Measurements from ENCODE around the gene CCDC134. TPM values are rescaled to one million over a fixed set of nuclear protein-coding genes. Genes with fewer than 3 reads are reported as not detected.

CCDC134 gene
- total RNA-seq, 2 experiments from 2014 or later: 17.0 to 19.3 TPM

DNA sequence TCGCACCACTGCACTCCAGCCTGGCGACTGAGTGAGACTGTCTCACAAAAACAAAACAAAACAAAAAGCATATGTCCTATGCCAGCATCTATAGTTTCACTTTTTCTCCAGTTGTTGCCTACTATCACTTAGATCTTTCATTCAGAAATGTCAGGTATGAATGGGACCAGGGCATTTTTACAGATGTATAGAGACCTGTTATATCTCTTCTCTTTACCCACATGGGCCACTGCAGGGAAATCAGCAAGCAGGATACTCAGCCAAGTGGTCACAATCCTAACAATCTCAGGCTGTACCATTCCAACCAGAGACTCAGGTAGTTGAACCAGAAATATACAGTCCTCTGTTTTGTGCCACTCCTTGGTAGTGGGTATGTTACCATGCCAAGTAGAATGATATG is 16.4 kb downstream of the CCDC134 start:
- no peak for DNase-seq
- intact Hi-C loops (cut with micrococcal nuclease): no loop called here
- peaks cover 5% of the 10 kb centered on the region for H3K4me1 Mint-ChIP-seq (ENCODE audit: low read depth)
- H3K27ac Mint-ChIP-seq: peak overlapping the region; percentile 5
- peaks cover 13% of the 10 kb centered on the region for H3K36me3 Mint-ChIP-seq (ENCODE audit: low read depth)
- H3K27me3 Mint-ChIP-seq (ENCODE audit: low read depth): no peaks in the 10 kb centered on the region
- H3K9me3 Mint-ChIP-seq: no peaks in the 10 kb centered on the region
- CTCF ChIA-PET: interaction anchor here (1.6 kb wide), 1 partner anchor 70 kb away, joined by 3 read pairs; no protein-coding TSS in a partner anchor
- no peak overlapping the region for H3K4me3 Mint-ChIP-seq

DNA sequence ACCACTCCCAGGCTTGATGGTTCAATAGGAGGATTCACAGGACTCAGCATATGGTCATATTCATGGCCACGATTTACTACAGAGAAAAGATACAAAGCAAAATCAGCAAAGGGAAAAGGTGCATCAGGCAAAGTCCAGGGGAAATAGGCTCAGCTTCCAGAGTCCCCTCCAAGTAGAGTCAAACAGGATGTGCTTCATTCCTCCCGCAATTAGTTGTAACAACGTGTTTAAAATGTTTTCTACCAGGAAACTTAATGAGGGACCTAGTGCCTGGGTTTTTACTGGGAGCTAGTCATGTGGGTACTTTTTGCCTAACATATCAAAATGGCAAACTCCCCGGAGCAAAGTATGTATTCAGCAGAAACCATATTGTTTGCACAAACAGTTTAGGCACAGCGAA is 17.5 kb downstream of the CCDC134 start:
- Mint-ChIP-seq H3K9me3 (no peaks in the 10 kb centered on the region), H3K4me3 (no peak overlapping the region), H3K36me3 (ENCODE audit: low read depth) (peaks cover 15% of the 10 kb centered on the region), H3K4me1 (ENCODE audit: low read depth) (peaks cover 16% of the 10 kb centered on the region), H3K27ac (no peak overlapping the region), H3K27me3 (ENCODE audit: low read depth) (no peaks in the 10 kb centered on the region)
- CTCF ChIA-PET: interaction anchor here (0.6 kb wide), 1 partner anchor 47 kb away, joined by 3 read pairs; no protein-coding TSS in a partner anchor
- DNase-seq: no peak
- intact Hi-C loops (cut with micrococcal nuclease): no loop called here

DNA sequence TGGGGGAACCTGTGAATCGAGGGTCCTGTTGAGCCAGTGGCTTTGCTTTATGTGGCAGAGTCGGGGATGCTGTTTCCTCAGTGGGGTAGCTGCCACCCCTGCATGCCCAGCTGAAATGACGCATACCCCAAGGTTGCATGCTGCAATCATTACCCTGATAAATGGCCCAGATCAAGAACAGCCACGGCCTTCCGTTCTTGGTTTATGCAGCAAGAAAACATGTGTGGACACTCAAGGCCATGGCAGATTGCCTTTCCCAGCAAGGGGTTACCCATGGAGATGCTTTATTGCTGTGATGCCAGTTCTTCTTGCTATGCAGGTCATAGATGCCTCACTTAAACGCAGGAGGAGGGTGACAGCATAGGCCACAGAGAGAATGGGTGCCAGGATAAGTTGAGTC is 18.1 kb downstream of the CCDC134 start:
- Mint-ChIP-seq H3K4me3 (no peak overlapping the region), H3K36me3 (ENCODE audit: low read depth) (peaks cover 12% of the 10 kb centered on the region), H3K9me3 (no peaks in the 10 kb centered on the region), H3K27me3 (ENCODE audit: low read depth) (no peaks in the 10 kb centered on the region), H3K27ac (no peak overlapping the region), H3K4me1 (ENCODE audit: low read depth) (peaks cover 20% of the 10 kb centered on the region)
- intact Hi-C loops (cut with micrococcal nuclease): no loop called here
- CTCF ChIA-PET: no interaction called here
- no peak for DNase-seq

DNA sequence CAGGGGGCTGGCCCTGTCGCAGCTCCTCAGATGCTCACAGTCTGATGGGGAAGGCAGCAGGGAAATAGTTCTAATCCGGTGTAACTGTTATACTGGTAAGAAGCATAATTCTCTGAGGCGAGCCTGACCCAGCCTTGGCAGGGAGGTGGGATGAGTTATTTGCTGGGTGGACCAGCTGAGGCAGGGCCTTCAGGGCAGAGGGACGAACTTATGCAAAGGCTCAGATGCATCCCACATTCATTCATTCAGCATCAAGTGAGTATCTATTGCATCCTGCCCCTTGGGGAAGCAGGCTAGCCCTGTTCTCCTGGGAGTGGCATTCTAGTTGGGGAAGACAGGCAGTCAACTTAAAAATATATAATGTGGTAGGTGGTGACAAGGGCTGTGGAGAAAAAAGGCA is 18.8 kb downstream of the CCDC134 start:
- H3K36me3 Mint-ChIP-seq (ENCODE audit: low read depth): peaks cover 9% of the 10 kb centered on the region
- DNase-seq: no peak
- CTCF ChIA-PET: no interaction called here
- no peak overlapping the region for H3K4me3 Mint-ChIP-seq
- H3K27ac Mint-ChIP-seq: no peak overlapping the region
- H3K27me3 Mint-ChIP-seq (ENCODE audit: low read depth): no peaks in the 10 kb centered on the region
- no peaks in the 10 kb centered on the region for H3K9me3 Mint-ChIP-seq
- H3K4me1 Mint-ChIP-seq (ENCODE audit: low read depth): peaks cover 27% of the 10 kb centered on the region
- intact Hi-C loops (cut with micrococcal nuclease): no loop called here

DNA sequence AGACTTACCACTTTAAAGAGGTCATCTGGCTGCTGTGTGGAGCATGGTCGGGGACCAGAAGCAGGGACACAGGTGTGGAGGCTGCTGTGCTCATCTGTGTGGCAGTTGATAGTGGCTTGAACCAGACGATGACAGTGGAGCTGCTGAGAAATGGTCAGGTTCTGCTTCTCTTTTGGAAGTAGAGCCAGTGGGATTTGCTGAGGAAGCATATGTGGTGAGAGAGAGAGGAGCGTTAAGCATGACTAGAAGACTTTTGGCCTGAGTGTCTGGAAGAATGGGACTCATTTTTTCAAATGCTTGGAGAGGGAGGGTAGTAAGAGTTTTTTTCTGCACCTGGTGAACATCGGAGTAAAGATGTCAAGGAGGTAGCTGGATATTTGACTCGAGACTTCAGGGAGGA is 20.0 kb downstream of the CCDC134 start:
- CTCF ChIA-PET: interaction anchor here (0.7 to 2.9 kb wide), 3 partner anchors 37 to 123 kb away, joined by 3 to 15 read pairs (median 4); no protein-coding TSS in a partner anchor
- Mint-ChIP-seq H3K9me3 (no peaks in the 10 kb centered on the region), H3K27me3 (ENCODE audit: low read depth) (no peaks in the 10 kb centered on the region), H3K4me3 (no peak overlapping the region), H3K27ac (no peak overlapping the region), H3K36me3 (ENCODE audit: low read depth) (peaks cover 9% of the 10 kb centered on the region), H3K4me1 (ENCODE audit: low read depth) (peaks cover 33% of the 10 kb centered on the region)
- DNase-seq: no peak
- intact Hi-C loops (cut with micrococcal nuclease): loop anchor here (5.0 kb wide), 3 partner anchors 123 to 622 kb away; partner anchors contain the start of genes MEI1, NAGA and PHETA2

DNA sequence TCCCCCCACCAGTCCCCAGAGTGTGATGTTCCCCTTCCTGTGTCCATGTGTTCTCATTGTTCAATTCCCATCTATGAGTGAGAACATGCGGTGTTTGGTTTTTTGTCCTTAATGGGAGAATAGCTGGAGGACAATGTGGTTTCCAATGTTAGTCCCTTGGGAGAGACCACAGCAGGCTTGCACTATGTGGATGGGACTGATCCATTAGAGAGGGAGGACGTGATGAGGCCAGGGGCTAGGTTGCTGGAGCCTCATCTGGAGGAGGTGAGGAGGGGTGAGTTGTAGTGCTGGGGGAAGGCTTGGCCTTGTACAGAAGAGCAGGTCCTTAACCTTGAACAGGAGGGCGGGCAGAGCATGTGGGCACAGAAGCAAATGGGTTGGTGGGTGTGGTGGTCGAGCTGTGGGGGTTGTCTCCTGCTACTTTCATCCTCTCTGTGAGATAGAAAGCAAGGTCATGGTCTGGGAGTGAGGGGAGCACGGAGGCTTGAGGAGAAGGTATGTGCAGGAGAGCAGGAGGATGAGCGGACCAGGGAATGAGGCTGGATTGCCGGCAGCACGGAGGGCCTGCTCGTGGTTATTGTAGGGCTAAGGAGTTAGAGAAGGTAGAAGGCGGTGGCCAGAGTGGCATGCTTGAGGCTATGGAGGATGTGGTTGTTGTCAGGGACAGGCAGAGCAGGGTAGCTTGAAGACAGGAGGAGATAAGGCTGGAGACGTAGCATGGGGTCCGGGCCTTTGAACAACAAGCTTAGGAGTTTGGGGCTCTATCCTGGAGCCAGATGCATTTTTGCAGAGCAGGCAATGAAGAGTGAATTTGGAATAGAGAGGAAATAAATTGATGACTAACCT is 21.2 kb downstream of the CCDC134 start:
- H3K27me3 Mint-ChIP-seq (ENCODE audit: low read depth): no peaks in the 10 kb centered on the region
- CTCF ChIA-PET: interaction anchor here (0.6 to 2.9 kb wide), 11 partner anchors 34 to 134 kb away, joined by 3 to 15 read pairs (median 5); no protein-coding TSS in a partner anchor
- H3K27ac Mint-ChIP-seq: peak overlapping the region; percentile 81
- no peak for DNase-seq
- intact Hi-C loops (cut with micrococcal nuclease): loop anchor here (1.0 to 5.0 kb wide), 8 partner anchors 36 to 621 kb away; partner anchors contain the start of genes MEI1, NAGA and PHETA2
- peaks cover 33% of the 10 kb centered on the region for H3K4me1 Mint-ChIP-seq (ENCODE audit: low read depth)
- no peaks in the 10 kb centered on the region for H3K9me3 Mint-ChIP-seq
- H3K4me3 Mint-ChIP-seq: no peak overlapping the region
- peaks cover 6% of the 10 kb centered on the region for H3K36me3 Mint-ChIP-seq (ENCODE audit: low read depth)

DNA sequence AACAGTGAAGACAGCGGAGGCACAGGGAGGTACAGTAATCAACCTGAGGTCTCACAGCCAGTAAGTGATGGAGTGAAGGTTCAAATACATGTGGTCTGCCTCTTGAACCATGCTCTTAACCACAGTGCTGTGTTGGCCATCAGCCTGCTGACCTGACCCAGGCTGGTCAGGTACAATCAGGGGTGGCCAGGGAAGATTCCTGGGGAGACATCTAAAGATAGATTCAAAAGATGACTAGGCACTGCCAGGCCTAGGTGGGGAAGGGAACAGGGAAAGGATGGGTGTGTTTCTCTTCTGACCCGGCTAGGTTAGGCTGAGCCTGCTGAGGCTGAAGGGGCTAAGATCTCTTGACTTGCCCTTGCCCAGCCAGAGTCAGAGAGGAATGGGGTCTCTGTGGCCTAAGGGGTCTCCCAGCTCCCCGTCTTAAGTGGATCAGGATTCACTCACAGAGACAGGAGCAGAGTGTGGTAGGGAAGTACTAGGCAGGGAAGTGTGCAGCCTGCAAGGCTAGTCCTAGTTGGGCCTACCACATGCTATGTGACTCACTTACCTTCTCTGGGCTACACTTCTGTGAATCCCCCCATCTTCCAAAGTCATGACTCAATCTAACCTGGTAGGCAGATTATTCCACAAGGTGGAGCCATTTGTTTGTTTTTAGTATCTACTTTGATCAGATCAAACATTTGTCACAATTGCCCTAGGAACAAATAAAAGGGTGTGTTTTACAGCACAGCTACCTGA is 22.0 kb downstream of the CCDC134 start:
- Mint-ChIP-seq H3K4me3 (no peak overlapping the region), H3K27me3 (ENCODE audit: low read depth) (no peaks in the 10 kb centered on the region), H3K27ac (peak overlapping the region; percentile 81), H3K9me3 (no peaks in the 10 kb centered on the region), H3K36me3 (ENCODE audit: low read depth) (peaks cover 6% of the 10 kb centered on the region), H3K4me1 (ENCODE audit: low read depth) (peaks cover 33% of the 10 kb centered on the region)
- intact Hi-C loops (cut with micrococcal nuclease): loop anchor here (1.0 to 5.0 kb wide), 8 partner anchors 35 to 620 kb away; partner anchors contain the start of genes MEI1, NAGA and PHETA2
- CTCF ChIA-PET: interaction anchor here (0.5 to 2.9 kb wide), 16 partner anchors 9 to 157 kb away, joined by 3 to 15 read pairs (median 4); no protein-coding TSS in a partner anchor
- DNase-seq: peak; percentile 65

DNA sequence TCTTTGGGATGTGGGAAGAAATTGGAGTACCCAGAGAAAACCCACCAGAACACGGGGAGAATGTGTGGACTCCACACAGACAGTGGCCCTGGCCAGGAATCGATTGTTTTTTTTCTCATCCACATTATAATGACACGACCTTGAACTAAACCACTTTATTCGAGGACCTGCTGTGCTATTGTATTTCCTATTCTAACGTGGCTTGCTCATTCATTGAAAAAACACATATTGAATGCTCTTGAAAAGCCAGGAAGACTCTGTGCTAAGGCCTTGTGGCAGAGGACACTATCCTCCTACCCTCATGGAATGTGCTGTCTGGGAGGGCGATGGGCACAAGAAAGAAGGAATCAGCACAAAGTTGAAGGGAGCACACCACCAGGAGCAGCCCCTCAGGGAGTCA is 23.3 kb downstream of the CCDC134 start:
- Mint-ChIP-seq H3K9me3 (no peaks in the 10 kb centered on the region), H3K27ac (peak overlapping the region; percentile 58), H3K4me1 (ENCODE audit: low read depth) (peaks cover 33% of the 10 kb centered on the region), H3K4me3 (no peak overlapping the region), H3K36me3 (ENCODE audit: low read depth) (peaks cover 6% of the 10 kb centered on the region), H3K27me3 (ENCODE audit: low read depth) (no peaks in the 10 kb centered on the region)
- CTCF ChIA-PET: interaction anchor here (0.8 to 0.9 kb wide), 2 partner anchors 34 to 127 kb away, joined by 3 to 4 read pairs; no protein-coding TSS in a partner anchor
- intact Hi-C loops (cut with micrococcal nuclease): loop anchor here (5.0 kb wide), 3 partner anchors 126 to 619 kb away; partner anchors contain the start of genes MEI1, NAGA and PHETA2
- DNase-seq: no peak

DNA sequence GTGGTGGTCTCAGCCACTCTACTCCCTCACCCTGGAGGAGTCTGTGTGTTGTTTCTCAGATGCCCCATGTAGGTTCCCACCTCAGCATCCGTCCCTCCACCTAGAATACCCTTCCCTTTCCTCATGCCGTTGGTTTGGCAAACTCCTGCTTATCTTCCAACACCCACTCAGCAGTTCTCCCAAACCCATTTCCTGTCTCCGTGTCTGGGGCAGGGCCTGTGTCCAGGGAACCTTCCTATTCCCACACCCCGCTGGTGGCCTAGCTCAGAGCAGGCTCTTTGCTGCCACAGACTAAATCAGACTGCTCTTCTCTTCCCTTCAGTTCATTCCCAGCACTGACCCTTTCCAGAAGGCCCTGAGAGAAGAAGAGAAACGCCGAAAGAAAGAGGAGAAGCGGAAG is 24.9 kb downstream of the CCDC134 start:
- peaks cover 2% of the 10 kb centered on the region for H3K9me3 Mint-ChIP-seq
- H3K36me3 Mint-ChIP-seq (ENCODE audit: low read depth): peaks cover 9% of the 10 kb centered on the region
- peaks cover 35% of the 10 kb centered on the region for H3K4me1 Mint-ChIP-seq (ENCODE audit: low read depth)
- peak overlapping the region; percentile 22 for H3K27ac Mint-ChIP-seq
- intact Hi-C loops (cut with micrococcal nuclease): no loop called here
- no peak overlapping the region for H3K4me3 Mint-ChIP-seq
- no peaks in the 10 kb centered on the region for H3K27me3 Mint-ChIP-seq (ENCODE audit: low read depth)
- DNase-seq: no peak
- CTCF ChIA-PET: no interaction called here

DNA sequence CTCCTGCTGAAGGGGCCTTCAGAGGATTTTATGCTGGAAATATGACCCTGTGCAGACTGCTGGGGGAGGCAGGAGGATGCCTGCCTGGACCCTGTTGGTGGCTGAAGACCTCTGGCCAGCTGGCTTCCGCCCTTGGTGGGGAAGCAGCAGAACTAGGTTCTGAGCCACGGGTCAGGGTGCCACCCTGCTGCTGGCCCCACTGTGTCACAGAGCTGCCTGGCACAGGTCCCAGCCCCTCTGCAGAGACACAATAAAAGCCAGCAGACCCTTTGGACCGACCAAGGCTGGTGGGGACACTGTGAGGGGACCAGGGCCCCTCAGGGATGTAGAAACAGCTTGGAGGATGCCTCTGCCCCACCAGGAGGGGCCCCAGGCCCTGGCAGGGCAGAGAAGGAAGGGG is 25.5 kb downstream of the CCDC134 start:
- Mint-ChIP-seq H3K4me1 (ENCODE audit: low read depth) (peaks cover 39% of the 10 kb centered on the region), H3K36me3 (ENCODE audit: low read depth) (peaks cover 12% of the 10 kb centered on the region), H3K4me3 (no peak overlapping the region), H3K27me3 (ENCODE audit: low read depth) (no peaks in the 10 kb centered on the region), H3K9me3 (peaks cover 3% of the 10 kb centered on the region), H3K27ac (no peak overlapping the region)
- CTCF ChIA-PET: interaction anchor here (0.8 kb wide), 1 partner anchor 131 kb away, joined by 4 read pairs; no protein-coding TSS in a partner anchor
- intact Hi-C loops (cut with micrococcal nuclease): no loop called here
- no peak for DNase-seq

DNA sequence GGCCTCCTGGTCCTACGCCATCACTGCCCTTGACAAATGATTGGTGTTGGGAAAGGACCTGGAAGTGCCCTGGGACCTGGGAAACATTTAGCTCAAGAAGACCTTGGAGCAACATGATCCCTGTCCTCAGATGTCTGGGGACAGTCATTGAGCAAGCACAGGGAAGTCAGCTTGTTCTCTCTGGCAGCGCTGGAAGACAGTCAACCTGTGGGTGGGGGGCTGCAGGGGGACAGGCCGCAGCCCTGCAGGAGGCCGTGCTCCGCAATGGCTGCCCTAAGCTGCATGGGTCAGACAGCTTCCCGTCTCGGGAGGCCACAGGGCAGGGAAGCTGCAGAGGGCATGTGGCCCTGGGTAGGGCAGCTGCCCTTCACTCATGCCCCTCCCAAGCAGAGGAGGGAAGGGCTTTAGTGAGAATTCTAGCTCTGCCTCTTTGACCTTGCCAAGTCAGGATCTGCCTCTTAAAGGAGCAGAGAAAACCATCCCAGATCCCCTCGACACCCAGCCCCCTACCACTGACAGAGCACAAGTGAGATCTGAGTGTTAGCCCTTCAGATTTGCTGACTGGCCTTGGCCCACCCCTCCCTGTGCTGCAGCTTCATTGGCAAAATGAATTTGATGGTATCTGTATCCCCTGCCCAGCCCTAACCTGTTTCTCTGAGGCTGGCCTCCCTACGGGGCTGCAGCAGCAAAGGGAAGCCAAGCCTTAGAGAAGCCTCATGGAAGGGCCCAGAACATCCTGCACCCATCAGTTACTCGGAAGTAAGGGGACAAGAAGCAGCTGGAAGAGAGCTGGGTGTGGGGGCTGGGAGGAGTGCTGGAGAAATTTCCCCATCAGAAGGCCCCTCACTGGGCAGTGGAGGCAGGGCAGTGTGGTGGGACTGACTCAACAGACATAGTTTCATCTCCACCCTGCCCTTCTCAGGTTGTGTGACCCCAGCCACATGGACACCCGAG is 26.2 kb downstream of the CCDC134 start:
- peaks cover 19% of the 10 kb centered on the region for H3K36me3 Mint-ChIP-seq (ENCODE audit: low read depth)
- DNase-seq: no peak
- no peaks in the 10 kb centered on the region for H3K27me3 Mint-ChIP-seq (ENCODE audit: low read depth)
- H3K4me3 Mint-ChIP-seq: no peak overlapping the region
- H3K9me3 Mint-ChIP-seq: peaks cover 7% of the 10 kb centered on the region
- H3K4me1 Mint-ChIP-seq (ENCODE audit: low read depth): peaks cover 42% of the 10 kb centered on the region
- intact Hi-C loops (cut with micrococcal nuclease): no loop called here
- no peak overlapping the region for H3K27ac Mint-ChIP-seq
- CTCF ChIA-PET: interaction anchor here (0.8 kb wide), 1 partner anchor 130 kb away, joined by 4 read pairs; no protein-coding TSS in a partner anchor
